Cardiac atrium fibroblast (primary cell): ENCODE data around the gene FALEC. TPM values are rescaled to one million over a fixed set of nuclear protein-coding genes. Genes with fewer than 3 reads are reported as not detected.

Experiments used
- total RNA-seq: library from RNA; depleted of rRNA; stranded (reverse); fragments of >200 nt; gene quantifications from 2 replicates; pipeline ENCODE4 v1.2.3, GENCODE V29; 2015

FALEC gene
- total RNA-seq: not detected in 2 replicates

GRCh38 chr1:150515328-150516049 is at the start of gene FALEC:
Gene FALEC, plus strand, starts transcription at chr1:150515752.

GRCh38 chr1:150486966-150487762 is 28.4 kb upstream of the FALEC start, which contains the start of gene TARS2:
Gene TARS2, plus strand, starts transcription at chr1:150487419. Its CDS starts 32 bp downstream, at chr1:150487451.

DNA sequence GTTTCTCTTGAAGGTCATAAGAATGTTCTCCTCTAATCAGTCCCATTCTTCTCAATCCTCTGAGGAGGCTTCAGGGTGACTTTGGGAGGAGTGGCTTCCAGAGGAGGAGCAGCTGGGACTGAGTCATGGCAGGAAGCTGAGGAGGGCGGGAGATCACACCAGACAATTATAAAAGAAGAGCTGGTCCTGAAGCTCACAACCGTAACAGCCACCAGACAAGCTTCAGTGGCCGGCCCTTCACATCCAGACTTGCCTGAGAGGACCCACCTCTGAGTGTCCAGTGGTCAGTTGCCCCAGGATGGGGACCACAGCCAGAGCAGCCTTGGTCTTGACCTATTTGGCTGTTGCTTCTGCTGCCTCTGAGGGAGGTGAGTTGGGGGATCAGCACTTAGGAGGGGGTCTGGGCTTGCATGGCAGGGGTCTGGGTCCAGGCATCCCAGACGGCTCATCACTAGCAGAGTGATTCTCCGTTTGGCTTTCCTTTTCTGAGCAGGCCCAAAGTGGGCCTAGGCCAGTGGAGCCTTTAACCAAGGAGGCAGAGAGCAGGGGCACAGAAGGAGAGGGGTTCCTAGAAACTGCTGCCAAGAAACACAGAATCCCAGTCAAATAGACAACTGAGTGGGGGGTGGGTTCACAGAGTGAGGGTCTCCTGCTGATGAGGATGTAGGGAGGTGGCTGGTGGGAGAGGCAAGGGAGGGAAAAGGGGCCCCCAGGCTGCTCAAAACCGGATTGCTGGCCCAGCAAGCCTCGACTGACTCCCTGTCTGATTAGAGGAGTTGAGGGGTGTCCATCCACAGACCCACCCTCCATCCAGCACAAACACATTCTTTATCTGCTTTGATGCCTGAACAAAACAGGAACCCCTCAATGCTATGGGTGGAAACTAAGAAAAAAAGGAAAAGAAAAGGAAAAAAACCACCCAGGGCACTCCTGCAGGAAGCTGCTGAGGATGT is 7.4 kb upstream of the FALEC start, which contains the start of gene ECM1:
ECM1 (plus strand) TSS at position 198 of the 953 bp plus-strand sequence; CDS start at position 299, 101 bp downstream.

DNA sequence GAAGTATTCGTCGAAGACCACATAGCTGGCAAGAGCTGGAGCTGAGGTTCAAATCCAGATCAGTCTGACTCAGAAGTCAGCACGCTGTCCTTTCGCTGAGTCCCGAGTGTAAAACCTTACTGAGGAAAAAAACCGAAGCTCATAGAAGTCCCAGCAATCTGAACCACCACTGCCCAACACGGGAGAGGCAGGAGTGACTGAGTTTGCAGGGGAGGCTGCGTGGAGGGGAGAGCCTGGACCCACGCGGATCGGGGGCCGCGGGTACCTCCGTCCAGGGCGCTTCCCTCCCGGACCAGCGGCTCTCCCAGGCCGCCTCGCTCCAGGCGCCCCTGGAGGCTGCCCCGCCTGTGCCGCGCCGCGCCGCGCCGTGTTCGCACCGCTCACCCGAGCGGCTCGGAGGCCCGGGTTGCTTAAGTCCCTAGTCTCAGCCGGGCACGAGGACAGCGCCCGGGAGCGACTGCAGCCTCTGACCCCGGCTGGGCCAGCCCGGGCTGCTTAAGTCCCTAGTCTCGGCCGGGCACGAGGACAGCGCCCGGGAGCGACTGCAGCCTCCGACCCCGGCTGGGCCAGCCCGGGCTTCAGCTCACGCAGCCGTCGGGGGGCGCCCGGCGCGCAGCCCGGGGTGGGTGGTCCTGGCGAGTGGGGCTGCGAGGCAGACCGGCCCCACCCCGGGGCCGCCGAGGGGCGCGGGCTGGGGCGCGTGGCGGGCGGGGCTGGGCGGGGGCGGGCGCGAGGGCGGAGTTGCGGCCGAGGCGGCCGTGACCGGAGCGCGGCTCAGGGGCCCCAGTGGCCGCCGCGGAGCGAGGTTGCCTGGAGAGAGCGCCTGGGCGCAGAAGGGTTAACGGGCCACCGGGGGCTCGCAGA is 33.3 kb downstream of the FALEC start, which contains the start of gene ADAMTSL4:
ADAMTSL4 (plus strand) TSS at position 777 of the 864 bp plus-strand sequence. CDS start 2,881 bp downstream, outside the sequence.

GRCh38 chr1:150579110-150579944 is 63.8 kb downstream of the FALEC start, which contains the start of gene MCL1:
Gene MCL1, minus strand, starts transcription at chr1:150579610. Its CDS starts 80 bp downstream, at chr1:150579530.

Other genes starting within 250 kb of the FALEC start
- gene APH1A, start 246.7 kb upstream of the FALEC start, total RNA-seq: 87.3 and 95.1 TPM in 2 replicates
- 1.5 and 10.7 TPM in 2 replicates for gene C1orf54, start 243.0 kb upstream of the FALEC start, total RNA-seq
- gene CIART, start 233.2 kb upstream of the FALEC start, total RNA-seq: 10.2 and 10.3 TPM in 2 replicates
- 43.6 and 46.4 TPM in 2 replicates for gene MRPS21, start 221.9 kb upstream of the FALEC start, total RNA-seq
- gene PRPF3, start 194.2 kb upstream of the FALEC start, total RNA-seq: 16.8 and 30.9 TPM in 2 replicates
- 6.0 and 7.3 TPM in 2 replicates for gene RPRD2, start 151.6 kb upstream of the FALEC start, total RNA-seq
- gene TARS2, start 28.3 kb upstream of the FALEC start, total RNA-seq: 10.9 and 15.9 TPM in 2 replicates
- gene ECM1, start 7.6 kb upstream of the FALEC start, total RNA-seq: 20.6 and 54.5 TPM in 2 replicates
- 9.4 and 25.8 TPM in 2 replicates for gene ADAMTSL4, start 33.7 kb downstream of the FALEC start, total RNA-seq
- gene MCL1, start 63.9 kb downstream of the FALEC start, total RNA-seq: 224 and 236 TPM in 2 replicates
- 64.6 and 207 TPM in 2 replicates for gene ENSA, start 113.9 kb downstream of the FALEC start, total RNA-seq
- gene GOLPH3L, start 181.4 kb downstream of the FALEC start, total RNA-seq: 12.8 and 33.4 TPM in 2 replicates
- gene HORMAD1, start 205.1 kb downstream of the FALEC start, total RNA-seq: not detected in 2 replicates